GM19043 (cell line): ENCODE data around the gene EFNA5.
"Not testable (repeated sequence)": the region's sequence is repeated elsewhere in the genome, so short reads cannot be mapped to it uniquely, and the experiment has no call there.

ENCODE experiments used
- ATAC-seq: cut with Tn5 transposase; IDR thresholded peaks from one replicate; pipeline ENCODE4 v1.9.1; 2021; ENCODE audit warnings: low read depth; ENCODE audit not compliant: unreplicated experiment

The EFNA5 gene

DNA sequence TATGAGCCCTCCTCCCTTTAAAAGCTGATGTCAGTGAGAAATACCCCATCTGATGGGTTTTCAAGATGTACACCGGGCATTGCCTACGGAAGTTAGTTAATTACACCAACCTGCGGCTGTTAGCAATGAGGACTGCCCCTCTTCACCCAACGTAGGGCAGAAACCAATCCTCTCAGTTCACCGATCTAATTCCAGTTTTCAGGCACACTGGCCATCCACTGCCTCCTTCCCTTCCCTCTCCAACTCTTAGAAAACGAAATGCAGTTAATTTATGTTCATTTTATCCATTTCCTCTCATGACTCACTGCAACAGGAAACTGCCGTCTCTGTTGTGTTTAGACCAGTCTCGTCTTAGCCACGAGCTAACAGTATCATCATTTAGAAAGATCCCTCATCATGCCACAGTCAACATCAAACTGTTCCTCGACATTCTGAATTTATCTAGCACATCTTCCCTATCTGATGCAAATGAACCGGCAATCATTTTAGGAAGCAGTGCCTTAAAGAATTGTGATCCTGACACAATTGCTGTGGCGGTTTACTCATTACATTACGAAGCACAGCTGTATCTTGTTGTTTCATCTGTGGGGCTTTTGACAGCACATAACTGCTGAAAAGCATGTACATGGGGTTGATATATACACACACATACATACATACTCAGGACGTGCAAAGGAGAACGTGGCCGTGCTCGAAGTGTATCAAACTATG is 168.6 kb downstream of the EFNA5 start:
- ATAC-seq = no peak

DNA sequence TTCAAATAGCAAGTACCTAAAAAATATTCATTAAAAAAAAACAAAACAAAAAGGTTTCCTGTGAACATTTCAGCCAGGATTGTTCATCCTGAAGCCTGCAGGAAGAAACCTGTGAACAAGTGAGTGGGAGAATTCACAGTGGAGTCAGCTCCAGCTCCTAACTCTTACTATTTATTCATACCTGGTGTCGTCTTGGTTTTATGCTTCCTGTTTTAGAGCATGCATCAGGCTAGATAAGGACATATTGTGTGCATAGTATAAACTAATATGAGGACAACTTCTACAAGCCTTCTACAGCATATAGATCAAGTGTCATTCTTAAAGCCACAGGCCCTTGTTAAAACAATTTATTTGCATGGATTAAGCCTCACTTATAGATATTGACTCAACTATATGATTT is 169.9 kb downstream of the EFNA5 start:
- no peak for ATAC-seq

DNA sequence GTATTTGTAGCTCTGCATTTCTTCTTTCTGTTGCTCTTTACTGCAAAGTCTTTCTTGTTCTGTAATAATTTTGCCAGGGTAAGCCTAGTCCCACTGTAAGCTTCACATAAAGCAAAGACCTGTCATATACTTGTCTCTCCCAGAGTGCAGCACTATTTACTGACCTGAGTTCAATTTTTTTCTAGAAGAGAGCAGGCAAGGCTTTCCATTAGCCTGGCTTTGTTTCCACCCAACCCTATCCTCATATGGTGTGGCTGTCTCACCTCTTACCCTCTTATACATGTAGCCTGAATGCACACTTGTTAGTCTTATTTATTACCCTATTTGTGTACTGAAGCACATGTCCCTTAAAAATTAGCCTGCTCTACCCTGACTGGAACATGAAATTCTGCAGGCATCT is 170.4 kb downstream of the EFNA5 start:
- no peak for ATAC-seq

DNA sequence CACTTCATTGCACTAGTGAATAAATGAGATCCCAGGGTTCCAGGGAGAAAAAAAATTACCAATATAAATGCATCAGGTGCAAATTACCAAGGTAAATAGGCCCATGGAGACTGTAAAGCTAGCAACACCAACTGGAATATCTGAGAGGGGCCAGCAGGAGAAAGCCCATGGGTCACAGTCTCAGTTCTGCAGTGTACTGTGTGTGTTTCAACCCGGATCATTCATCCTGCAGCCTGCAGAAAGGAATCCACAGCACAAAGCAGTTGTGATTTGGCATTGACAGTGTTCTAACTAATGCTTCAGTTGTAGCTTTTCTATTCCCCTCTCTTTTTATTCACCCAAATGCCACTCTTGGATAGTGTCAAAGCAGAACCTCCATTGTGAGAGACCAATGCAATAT is 171.0 kb downstream of the EFNA5 start:
- no peak for ATAC-seq

DNA sequence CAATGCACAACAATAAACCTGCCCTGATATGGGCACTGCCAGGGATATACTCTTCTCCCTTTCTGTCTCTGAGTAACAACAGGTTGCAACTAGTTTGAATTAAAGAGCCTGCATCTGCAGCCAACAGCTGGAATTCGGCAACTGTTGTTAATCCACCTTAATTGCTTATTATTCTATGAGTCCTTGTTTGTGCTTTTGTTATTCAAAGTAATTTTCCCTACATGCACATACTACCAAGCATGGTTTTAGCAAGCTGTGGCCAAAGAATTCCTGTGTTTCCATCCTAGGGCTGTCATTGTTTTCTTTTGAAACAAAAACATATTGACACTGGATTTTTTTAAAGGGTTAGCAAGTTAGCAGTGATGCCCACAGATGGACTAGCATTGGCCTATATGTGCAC is 171.5 kb downstream of the EFNA5 start:
- ATAC-seq = no peak

DNA sequence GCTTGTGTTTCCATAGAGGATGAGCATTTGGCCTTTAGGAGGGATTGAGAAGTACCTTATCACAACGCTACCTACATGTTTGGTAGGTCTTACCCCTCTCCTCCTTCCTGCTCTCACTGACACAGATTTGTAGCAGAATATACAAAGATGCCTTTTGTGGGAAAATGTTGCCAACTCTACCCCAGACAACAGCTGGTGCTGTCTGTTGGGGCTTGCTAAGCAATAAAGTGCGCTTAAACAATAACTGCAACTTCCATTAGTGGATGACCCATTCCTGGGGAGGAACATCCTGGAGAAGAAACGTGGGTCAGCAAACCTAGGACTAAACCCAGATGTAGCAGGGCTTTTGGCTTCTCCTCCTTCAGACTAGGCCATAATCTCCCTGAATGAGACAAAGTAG is 174.3 kb downstream of the EFNA5 start:
- ATAC-seq = no peak

DNA sequence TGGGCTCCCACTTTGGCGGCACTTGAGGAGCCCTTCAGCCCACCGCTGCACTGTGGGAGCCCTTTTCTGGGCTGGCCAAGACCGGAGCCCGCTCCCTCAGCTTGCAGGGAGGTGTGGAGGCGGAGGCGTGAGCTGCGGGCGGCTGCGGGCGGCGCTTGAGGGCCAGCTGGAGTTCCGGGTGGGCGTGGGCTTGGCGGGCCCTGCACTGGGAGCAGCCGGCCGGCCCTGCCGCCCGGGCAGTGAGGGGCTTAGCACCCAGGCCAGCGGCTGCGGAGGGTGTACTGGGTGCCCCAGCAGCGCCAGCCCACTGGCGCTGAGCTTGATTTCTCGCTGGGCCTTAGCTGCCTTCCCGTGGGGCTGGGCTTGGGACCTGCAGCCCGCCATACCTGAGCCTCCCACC is 176.6 kb downstream of the EFNA5 start:
- not testable (repeated sequence) for ATAC-seq

DNA sequence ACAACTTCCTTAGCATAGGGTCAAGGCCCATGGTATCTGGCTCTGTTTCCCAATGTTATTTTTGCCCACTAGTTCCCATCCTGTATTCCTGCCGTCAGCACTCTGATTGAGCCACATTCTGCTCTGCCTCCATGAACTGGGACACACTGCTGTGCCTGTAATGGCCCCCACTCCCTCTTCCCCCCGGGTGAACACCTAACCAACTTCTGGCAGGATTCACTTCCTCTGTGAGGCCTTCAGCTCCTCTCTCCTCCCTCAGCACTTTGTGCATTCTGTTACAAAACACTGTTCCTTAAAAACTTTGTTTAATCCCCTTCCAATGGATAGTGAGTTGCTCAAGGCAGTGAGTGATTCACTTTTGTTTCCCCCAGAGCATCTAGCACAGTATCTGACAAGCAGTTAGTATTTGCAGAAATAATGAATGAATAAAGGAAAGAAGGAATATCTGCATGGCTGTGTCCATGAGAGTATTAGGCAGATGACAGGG is 183.6 kb downstream of the EFNA5 start:
- ATAC-seq = no peak

DNA sequence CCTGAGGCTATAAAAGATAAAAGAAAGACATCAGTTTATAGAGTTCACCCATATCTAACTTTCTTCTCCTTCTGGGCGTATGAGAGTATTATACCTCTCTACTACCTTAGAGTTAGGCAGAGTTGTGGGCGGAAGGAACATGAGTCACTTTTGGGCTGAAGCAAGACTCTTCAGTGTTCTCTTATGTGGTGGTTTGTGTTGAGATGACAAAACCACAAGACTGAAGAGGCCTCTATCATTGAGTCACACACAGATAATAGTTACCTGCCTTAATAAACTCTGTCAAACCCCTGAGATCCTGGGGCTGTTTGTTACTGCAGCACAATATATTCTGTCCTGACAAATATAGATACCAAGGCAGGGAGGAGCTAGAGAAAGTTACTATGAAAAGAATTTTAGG is 184.2 kb downstream of the EFNA5 start:
- ATAC-seq = peak; percentile 55

DNA sequence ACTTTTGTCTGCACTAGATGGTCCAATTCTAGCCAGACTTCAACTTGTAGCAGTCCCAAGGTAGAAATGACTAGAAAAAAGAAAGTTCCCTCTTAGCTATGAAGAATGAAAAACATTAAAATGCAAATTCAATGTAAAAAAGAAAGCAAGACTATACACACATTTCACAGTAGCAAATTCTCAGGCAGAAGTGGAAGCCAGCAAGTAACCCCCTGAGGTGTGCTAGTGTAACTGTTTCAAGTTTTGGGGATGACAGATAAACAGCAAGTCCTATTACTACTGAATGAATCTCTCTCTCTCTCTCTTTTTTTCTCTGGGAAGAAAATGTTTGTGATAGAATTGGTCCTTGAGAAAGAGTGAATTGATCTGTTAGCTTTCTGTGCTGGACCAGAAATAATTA is 185.6 kb downstream of the EFNA5 start:
- peak; percentile 58 for ATAC-seq

DNA sequence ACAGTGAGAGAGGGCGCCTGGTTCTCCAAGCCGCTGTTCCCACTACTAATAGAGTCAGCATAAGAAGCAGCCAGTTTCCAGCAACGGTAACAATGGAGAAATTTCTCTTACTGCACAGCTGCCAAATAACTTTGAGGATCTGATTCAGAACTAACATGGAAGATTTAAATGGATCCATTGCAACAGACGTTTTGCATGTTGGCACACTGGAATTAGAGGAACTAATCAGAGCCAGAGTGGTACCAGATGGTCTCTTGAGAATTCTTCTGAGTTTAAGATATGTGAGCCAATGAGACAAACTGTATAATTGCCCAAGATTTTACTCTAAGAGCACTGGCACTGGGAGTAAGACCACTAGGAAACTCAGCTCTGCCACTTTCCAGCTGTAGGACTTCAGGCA is 186.5 kb downstream of the EFNA5 start:
- ATAC-seq = no peak

DNA sequence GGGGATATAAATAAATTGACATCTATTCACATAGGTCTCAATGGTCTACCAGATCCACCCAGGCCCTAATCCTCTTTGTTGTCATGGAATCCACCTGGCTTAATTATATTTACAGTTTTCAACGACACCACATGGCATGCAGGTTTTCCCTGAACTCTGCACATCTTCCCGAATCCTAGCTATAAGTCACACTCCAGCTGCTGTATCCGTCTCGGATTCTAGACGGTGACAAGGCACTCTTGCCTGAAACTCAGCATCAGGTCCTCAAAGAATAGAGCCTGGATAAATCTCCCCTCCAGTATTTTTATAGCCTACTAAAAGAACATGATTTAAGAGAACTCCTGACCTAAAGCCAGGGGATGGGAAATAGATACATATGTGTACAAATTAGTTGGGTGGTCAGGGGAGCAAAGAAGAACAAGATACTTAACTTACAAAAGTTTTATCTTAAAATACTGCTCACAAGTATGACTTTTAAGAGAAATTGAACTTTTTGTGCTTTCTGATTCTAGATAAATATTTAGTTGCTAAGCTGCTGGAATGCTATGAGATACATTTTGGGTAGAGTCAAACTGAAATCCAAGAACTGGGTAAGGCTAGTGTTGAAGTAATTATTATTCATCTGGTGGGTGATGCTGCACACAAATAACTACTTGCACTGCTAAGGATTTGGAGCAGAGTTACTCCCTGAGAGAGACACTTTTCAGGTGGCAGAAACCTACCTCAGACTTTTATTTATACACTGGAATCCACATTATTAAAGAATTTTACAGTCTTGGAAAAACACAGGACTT is 187.3 kb downstream of the EFNA5 start:
- ATAC-seq = no peak

DNA sequence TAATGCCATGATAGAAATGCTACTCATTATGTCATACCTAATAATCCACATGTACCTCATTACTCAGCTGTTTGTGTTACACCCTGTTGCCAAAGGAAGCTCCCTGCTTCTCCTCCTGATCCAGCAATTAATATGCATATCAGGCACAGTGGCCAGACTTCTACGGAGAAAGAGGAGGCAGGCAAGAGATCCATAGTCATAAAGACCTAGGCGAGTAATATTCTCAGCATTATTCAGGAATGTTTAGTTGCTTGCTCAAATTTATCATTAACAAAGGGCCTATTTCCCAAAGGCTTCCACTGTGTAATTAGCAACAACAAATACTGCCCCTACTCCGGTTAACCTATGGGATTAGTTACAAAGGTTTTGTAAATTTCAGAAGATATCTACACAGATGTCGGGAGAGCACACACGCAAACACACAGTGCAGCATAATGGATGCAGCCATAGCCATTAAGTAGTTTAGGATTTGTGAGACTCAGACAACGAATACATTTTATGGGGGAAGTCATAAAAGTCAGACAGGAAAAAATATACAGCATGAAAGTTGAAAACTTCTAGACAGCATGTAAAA is 192.6 kb downstream of the EFNA5 start:
- ATAC-seq = no peak

DNA sequence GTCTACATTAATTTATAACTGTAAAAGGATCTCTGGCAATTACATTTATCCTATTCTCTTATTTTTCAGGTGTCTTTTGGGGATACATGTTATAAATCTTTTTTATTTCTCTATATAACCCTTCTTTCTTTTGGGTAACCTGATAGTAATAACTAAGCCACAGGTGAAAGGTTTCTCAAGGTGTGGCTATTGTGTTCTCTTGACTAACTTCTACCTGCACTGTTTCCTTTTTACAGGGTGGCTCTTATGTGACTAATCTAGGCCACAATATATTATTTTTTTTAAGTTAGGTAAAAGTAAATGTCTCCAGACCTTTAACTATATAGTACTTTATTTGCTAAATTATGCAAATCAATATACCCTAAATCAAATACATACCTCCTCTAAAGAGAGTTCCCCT is 193.2 kb downstream of the EFNA5 start:
- ATAC-seq = no peak

DNA sequence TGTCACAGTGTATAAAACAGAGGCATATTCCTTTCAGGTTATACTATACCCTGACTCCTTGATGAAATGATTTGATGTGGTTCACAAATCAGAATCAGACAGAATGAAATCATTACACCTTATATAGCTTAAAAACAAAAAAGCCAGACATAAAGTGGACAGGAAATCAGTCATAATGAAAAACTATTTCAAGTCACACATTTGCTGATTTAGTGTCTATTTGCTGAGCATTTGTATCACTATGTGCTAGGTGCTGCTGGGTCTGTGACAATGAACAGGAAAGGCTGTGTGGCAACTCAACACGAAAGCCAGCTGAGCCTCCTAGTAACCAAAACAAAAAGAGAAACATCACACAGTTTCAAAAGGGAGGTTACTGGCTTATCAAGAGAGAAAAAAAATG is 194.0 kb downstream of the EFNA5 start:
- peak; percentile 75 for ATAC-seq

DNA sequence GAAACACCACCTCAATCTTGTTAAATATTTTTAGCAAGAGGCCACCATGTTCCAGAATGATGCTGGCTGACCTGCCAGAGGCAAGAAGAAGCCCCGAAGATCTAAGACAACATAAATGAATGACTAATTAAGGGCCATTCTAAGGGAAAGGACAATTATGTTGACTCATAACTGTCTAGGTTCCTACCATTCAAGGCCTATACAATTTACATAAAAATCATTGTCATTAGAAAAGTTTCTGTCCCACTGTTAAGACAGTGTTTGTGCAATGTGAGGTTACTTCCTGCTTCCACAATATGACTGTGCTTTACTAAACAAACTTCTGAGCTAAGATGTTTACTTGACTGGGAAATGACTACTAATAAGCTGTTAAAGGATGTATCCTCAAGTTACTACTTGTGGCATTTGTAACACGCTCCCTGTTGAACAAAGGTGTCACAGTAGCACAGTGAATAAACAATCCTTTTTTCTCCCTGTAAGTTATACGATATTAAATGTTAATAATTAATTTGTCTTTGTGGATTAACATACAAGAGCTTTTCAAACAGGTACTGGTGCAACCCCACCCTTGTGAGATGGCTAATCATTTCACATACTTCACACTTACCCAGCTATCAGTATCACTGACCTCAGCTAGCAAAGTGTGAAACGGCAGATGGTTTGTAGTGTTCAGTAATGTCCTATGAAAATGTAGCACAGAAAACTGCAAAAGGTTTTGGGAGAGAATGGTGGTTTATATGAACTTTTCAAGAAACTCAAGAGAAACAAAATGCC is 195.8 kb downstream of the EFNA5 start:
- peak; percentile 57 for ATAC-seq

DNA sequence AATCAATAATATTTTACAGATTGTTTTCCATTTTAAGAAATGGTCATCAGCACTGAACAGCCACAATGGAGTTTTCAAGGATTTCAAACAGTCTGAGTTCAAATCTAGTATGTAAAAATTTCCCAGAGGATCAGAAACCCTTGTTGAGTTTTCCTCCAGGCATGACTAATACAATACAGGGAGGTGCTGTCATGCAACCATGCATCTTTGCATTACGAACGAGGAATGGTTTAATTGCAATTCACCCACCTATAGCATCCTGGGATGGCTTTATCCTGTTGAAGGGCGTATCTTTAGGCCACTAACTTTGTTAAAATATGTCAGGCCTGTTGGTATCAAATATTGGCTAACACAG is 196.4 kb downstream of the EFNA5 start:
- ATAC-seq = no peak

DNA sequence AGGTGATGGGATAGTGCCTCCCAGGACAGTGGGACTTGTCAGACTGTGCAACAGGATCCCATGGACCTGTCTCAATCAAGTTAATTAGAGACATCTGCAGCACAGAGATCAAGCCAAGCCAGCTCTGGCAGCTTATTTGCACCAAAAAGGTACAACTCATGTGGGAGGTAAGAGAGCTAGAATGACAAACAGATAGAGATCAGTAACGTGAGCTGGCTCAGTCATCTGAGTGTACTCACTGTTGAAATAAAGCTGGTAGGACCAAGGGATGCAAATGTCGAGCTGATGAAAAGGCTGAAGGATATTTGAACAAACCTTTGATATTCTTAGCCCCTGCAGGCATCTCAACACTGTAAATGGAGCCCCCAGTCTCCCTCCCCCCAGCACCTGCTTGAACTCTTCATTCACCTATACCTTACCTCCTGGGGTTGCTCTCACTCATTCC is 198.1 kb downstream of the EFNA5 start:
- no peak for ATAC-seq

DNA sequence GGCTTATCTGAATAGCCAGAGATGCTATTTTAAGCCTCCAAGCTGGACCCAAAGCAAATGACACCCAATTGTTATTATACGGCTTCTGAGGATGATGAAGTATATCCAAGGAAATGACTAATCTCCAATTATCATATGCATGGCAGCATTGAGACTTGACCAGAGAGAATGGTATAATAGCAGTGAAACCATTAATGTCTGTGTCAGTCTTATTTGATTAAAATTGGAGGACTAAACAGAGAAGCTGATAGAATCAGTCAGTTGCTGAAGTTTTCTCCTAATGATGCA is 200.5 kb downstream of the EFNA5 start:
- ATAC-seq = no peak

DNA sequence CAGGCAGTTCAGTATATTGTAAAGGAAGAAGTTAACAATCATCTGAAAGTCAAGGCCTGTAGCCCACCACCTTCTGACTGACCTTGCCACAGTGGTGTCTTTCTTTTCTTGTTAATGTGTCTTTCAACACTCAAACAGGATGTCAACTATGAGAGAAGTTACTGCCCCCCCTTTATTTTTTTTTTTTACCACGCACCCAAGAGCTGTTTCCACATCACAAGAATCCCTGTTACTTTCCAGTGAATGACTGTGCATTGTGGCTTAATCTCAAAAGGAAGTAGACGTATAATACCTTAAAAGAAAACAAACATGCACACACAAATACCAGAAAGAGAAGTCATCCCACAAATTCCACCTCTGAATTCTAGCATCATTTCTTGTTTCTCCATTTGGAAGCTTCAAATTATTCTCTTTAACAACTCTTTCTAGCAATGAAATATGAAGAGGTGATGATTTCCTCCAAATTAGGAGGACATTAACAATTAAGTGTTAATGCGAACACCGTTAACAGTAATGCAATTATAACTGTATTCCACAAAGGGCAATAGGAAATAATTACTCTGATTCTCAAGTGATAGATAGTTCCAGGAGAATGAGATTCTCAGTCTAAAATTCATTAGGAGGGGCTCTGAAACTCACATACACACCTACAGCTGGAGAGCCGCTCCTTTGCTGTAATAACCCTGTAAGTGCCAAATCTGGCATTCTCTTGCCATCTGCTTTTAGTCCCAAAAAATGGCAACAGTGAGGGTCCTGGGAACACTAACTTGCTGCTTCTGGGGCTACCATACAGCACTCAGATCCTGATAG is 201.0 kb downstream of the EFNA5 start:
- ATAC-seq = no peak
